Pons (tissue), 1 donor: ENCODE data around the gene NSL1.

Experiments
- DNase-seq: peaks from one replicate; pipeline ENCODE4 v3.0.0-alpha.2; 2016; ENCODE audit warnings: low spot score

The NSL1 gene

DNA sequence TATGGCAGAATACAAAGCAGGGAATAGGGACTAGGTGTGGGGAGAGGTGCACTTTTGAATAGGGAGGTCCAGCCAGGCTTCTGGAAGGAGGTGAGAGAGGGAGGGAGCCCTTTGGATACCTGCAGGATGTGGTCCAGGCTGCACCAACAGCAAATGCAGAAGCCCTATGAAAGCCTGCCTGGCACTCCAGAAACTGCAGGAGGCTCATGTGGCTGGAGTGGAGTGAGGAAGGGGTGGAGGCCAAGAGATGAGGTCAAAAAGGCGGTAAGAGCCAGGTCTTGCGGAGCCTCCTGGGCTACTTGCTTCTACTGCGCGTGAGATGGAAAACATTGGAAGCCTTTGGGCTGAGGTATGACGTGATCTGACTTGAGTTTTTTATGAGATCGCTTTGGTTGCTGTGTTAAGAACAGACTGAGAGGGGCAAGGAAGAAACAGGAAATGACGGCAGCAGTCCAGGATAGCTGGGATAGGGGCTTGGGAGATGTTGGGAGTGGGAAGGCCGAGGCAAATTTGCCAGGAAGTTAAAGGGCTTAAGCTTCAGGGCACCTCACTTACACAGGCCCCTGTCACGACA, 87.5 kb downstream of the NSL1 start:
- no peak for DNase-seq

DNA sequence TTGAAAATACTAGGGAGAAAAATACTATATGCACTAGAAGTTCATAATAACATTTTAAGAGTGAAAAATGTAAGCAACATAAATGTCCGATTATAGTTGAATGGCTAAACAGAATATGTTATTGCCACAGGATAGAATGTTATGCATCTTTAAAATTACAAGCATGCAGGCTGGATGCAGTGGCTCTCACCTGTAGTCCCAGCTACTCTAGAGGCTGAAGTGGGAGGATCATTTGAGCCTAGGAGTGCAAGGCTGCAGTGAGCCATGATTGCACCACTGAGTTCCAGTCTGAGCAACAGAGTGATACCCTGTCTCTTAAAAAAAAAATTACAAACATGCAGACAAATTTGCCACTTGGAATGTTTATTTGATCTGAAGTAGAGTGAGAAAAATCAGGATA, 88.9 kb downstream of the NSL1 start:
- no peak for DNase-seq

DNA sequence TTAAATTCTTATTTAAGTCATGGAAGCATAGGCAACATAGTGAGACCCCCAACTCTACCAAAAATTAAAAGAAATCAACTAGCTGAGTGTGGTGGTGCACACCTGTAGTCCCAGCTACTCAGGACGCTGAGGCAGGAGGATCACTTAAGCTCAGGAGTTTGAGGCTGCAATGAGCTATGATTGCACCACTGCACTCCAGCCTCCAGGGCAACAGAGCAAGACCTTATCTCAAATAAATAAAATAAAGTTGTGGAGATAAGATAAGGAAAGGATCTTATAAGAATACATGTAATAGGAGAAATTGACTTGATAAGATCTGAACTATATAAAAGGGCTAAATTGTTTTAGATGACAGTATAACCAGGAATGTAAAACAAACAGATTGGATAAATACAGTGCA, 89.7 kb downstream of the NSL1 start:
- no peak for DNase-seq

DNA sequence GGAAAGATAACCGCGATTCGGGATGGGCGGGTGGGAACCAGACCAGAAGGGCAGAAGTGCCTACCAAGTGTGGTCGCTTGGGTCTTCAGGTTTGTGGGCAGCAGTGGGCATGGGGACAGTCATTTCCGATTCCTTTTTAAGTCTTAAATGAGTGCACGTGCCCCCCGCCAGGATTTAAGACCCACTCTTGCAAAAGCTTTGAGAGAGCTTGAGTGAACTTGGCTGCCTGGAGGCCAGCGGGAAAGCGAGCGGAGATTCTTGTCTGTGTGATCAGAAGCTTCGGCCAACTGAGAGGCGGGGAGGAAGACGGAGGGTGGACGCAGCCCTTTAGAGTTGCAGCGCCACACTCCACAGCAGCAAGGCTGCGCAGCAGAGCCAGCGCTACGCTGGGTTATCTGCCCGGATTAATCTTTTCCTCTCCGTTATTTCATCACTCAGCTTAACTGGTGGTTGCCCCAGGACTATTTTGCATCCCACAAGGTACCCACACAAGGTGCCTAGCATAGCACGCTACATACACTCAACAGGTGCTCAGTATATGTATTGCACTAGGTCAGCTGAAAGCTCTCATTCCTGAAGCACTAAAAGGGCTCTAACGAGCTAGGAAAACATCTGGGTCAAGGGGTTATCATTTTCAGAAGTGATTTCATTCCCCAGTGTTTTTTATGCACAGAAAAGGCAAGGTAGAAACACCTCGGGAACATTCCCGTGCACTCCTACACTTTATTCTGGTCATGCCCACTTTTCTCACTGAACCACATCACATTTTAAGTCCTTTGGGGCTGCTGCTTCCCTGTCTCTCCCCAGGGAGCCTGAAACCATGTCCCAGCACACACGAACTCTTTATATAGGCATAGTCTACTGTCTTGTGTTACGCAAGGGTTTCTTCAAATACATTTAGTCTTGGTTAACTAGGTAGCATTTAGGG, 90.4 kb downstream of the NSL1 start:
- DNase-seq, result peak; percentile 37

DNA sequence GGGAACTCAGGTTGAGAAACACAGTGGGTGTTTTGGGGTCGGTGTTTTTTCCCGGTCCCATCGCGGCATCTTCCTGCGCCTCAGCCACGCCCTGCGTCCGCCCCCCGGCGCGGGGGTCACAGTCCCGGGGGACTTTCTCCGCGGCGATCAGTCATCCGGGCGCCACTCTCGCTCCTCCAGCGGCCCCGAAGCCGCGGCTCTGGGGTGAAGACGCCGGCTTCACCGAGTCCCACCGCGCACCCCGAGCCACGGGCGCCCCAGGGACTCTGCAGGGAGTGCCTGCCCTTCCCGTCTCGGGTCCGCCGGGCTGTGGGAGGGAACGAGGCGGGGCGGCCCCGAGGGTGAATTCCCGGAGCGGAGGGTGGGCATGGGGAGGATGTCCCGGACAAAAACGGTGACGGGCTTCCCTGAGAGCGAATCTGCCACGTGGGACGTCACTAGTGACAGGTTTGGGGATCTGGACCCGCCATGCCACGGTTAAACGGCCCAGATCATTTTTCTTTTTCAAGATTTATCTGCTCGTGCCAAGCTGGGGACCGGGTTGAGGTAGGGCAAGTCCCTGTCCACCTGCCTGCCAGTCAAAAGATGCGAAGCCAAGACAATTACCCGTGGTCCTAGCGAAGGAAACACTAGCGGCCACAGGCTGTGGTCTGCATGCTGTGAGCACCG, 91.2 kb downstream of the NSL1 start:
- DNase-seq, result peak; percentile 14

DNA sequence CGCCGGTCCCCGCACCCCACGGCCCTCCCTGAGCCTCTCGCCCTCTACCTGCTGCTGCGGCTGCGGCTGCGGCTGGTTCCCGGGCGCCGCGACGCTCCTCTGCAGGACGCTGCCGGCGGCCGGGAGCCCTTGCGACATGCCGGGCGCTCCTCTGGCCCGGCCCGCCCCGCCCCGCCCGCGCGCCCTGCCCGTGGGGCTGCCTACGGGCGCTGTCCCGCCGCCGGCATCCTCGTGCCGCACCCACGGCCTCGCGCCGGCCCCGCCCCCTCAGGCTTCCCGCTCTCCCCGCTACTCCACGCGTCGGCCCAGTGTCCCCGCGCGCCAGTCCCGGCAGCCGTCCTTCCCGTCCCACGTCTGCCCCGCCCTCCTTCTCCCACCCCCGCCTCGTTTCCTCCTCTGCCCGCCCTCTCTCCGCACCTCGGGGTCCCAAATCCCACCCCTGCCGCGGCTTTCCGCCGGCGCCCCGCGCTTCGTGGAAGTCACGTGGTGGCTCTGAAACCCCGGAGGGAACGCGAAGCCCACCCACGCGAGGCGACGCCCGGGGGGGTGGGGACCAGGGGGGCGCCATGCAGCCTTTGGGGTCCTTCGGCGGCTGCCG, 91.9 kb downstream of the NSL1 start, which contains the start of gene BATF3:
TSS of gene BATF3 (minus strand) at position 216 of the 598 bp plus-strand sequence. CDS start at position 138, 78 bp downstream.
- DNase-seq, result no peak

DNA sequence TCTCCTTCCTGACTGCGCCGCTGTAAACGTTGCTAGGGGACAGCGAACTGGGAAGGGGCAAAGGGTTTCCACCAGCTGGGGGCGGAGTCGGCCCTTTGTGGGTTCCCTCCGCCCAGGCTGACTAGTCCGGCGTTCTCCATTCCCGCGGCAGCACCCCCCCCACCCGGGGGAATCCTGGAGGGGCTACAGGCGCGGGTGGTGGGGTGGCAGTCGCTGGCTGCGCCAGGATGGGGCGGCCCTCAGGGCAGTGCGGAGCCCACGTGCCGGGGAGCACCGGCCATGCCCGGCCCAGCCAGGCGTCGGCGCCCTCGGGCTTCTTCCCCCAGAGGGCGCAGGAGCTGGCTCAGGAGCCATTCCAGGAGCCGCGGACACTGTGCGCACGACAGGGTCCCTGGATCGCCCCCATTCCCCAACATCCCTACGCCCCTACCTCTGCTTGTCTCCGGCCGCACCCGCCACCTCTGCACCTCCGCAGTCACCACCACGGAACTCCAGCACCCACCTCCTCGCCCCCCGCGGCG, 92.4 kb downstream of the NSL1 start:
- no peak for DNase-seq

DNA sequence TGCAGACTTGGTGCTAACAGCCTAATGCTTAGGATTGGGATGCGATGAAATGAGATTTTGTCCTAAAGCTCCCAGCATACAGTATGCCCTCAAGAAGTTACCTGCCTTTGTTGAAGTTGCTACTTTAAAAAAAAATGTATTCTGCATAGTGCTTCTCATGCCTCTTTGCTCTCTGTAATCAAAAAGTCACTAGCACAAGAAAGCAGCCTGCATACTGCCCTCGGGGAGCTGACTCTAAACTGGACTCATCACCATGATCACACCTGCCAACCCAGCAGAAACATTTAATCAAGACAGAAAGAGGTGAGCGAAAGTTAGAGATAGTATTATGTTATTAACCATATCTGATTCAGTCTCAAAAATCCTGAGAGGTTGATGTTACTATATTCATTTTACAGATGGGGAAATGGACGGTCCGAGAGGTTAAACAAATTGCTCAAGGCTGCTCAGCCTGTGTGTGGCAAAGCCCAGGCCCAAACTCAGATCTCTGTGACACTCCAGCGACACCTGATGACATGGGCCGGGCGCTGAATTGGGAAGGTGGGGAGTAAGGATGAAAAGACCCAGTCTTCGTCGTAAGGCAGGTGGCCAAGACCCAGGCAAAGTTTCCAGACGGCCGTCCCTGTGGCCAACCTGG, 93.0 kb downstream of the NSL1 start:
- DNase-seq, result no peak

DNA sequence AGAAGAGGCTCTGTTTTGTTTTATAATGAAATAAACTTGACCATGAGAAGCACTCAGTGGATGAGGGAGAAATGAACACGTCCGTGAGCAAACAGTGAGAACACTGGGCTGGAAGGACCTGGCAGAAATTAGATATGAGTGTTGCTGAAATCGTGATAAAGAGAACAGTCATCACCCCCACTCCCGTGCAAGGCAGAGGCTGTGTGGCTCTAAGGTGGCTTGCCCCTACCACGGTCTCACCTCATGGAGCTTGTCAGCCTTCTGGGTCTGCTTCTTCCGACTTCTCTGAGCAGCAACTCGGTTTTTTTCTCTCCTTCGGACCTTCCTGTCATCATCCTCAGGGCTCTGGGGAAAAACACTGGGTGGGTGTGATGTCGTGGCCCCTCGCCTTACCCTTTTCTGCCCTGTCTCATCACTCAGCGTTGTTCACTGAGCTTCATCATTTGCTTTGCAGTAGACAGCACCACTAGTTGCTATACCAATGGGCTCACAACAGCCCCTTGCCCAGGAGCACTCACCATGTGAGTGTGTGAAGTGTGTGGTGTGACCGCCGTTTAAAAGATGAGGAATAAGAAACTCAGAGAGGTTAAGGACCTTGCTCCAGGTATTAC, 94.8 kb downstream of the NSL1 start:
- DNase-seq, result no peak

DNA sequence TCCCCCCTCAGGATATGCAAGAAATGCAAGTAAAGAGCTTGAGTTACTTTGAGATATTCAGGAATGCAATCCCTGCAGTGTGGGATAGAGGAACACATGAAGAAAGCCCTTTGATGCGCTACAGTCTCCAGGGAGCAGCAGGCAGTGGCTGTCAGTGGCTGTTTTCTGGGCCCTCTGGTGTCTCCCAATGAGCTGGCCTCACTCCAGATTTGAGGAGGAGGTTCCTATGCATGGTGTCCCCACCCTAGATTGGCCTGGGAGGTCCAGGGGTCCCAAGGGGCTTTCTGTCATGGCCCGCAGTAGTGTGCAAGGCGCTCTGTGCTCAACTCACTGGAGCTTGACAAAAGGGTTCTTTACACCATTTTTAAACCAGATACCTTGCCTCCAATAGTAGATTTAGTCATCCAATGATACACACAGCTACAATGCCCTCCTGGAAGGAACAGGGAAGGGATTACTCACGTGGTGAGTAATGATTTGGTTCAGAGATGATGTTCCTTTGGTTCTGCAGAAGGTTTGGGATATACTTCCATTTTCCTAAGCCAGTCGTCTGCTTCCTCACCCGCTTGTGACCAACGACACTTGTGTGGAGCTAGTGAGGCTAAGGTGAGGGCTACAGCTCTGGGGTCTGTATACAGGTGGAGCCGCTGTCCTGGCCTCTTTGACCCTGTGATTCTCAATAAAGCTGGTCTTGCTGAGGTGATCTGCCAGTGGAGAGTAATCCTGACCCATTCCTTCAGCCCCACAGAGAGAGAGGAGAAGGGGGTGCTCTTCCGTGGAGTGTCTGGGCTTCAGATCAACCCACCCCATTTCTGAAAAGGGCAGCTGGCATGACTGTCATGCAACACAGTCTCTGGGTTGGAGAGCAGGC, 98.6 kb downstream of the NSL1 start:
- DNase-seq, result no peak

DNA sequence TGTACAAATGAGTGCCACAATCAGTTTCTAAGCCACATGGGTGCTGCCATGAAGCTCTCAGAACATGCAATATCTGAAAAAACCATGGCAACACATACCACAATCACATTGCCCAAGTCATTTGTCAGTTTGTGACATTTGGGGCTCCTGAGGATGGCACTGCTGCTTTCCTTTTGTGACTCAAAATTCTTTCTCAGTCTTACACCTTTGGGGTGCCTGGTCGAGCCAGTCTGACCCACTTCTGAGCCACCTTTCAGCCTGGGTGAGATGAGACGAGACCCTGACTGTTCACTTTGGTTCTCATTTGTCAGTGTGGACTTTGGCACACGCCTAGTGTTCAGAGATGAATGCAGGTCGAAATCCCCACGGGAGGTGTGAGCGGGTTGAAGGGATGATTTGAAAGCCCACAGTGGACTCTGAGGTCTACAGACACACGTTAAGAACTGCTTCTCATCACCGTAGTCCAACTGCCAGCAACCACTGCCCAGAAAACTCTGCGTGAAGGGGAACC, 100.0 kb downstream of the NSL1 start:
- no peak for DNase-seq

DNA sequence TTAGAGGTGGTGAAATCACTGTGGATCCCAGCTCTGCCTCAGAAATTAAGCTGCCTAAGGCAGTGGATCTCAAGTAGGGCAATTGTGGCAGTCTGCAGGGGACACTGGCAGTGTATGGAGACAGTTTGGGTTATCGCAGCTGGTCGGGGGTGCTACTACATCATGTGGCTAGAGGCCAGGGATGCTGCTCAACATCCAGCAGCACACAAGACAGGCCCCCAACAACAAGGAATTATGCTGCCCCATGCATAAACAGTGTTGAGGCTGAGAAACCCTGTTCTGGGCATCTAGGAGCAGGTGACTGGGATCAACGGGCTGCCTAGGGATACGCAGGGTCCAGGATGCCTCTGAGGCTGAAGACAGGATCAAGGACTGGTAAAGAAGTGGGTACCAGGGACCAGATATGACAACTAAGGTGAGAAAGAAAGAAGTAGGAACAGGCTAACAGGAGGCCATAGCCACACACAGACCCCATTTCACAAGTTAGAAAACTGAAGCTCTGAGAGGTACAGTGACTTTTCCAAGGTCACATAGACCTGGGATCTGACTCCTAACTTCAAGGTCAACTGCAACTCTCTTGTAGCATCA, 100.7 kb downstream of the NSL1 start:
- DNase-seq, result no peak

DNA sequence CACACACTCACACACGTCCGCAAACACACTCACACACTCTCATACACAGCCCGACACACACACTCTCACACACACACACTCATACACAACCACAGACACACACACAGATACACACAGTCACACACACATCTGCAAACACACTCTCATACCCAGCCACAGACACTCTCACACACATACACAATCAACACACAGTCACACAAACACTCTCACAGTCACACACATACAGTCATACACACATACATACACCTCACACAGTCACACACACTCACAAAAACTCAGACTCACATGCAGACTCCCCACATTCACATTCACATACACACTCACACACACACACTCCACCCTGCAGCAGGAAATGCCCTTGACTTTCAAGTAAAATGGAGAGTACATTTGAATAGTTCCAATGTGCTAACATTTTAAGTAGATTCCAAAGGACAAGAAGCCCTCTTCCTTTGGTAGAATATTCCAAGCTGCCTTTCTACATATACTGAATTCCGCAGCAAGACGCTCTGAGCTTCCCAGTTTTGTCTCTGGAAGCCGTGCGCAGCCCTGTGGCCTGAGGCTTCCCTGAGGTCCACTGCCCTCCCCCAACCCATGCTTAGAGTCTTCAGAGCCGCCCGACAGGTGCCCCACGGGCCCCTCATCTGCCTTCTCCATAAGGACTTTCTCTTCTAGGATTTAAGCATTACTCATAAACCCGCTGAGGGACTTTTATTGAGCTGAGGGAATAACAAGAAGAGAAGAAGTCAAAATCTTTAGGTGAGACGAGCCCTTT, 101.6 kb downstream of the NSL1 start:
- DNase-seq, result no peak

DNA sequence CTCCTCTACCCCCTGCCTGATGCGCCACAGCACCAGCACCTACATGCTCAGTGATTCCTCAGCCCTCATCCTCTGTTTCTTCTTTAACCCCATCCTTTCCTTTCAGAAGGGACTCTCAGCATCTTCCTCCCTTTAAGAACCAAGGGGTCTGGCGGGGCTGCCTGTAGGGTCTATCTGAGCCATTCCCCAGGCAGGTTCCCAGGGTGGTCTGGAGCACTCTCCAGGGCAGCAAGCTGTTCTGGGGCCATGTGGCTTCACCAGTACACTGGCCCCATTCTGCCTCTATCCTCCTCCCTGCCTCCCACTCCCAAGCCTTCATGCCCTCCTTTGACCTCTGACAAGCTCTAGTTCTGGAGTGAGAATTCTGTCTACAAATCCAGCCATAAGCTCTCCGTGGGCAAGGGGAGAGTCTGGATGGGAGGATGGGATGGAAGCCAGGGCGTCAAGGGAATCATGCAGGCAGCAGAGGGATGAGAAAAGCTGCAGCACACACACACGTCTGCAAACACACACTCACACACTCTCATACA, 102.3 kb downstream of the NSL1 start:
- no peak for DNase-seq

DNA sequence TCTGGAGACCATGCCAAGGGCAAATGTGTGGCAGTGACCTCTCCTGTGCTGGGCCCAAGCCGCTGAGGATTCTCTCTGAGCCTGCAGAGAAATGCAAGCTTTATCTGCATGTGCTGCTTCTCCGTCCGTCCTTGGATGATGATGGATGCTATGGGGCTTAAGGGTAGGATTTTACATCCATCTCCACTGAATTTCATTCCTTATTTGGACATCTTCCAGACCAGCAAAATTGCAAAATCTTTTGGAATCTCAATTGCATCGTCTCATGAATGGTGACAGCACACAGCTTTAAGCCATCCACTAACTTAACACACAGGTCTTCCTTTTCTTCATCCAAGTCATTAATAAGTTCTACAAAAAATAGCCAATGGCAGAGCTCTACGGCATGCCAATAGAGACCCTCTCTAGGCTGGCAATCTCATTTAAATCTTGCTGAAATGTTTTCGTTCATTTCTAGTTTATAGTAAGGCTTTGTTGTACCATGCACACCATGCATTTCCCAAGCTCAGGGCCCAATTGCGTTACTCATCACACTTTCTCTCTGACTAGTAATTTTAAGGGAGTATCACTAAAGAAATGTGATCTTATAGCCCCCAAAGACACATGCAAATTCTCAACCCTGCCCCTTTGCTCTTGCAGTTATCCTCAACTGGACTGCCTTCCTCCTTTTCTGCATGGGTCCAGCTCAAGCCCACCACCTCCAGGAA, 103.1 kb downstream of the NSL1 start:
- no peak for DNase-seq

DNA sequence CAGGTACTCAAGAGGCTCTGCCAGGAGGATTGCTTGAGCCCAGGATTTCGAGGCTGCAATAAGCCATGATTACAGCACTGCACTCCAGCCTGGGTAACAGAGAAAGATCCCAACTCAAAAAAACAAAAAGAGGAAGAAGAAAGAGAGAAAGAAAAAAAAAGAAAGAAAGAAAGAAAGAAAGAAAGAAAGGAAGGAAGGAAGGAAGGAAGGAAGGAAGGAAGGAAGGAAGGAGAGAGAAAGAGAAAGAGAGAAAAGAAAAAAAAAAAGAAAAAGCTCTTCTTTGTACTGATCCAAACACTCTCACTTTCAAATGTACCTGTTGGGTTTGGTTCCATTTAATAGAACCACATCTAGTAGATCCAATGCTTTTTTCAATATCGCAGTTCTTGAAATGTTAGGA, 103.8 kb downstream of the NSL1 start:
- no peak for DNase-seq

DNA sequence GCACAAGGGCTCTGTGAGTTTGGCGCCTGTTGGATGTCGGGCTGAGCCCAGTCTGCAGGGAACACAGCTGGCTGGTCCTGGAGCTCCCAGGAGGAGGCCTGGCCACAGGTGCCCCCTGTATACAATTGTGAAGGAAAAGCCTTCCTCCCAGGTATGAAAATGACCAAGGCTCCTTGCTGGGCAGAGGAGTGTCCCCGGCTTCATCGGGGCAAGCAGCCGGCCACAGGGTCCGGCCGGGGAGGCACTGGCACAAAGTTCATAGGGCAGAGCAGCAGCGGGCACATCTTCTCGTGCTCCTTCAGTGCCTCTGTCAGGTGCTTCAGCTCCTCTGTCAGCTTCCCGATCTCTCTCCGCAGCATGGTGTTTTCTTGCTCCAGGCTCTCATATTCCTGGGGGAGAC, 105.0 kb downstream of the NSL1 start:
- no peak for DNase-seq

DNA sequence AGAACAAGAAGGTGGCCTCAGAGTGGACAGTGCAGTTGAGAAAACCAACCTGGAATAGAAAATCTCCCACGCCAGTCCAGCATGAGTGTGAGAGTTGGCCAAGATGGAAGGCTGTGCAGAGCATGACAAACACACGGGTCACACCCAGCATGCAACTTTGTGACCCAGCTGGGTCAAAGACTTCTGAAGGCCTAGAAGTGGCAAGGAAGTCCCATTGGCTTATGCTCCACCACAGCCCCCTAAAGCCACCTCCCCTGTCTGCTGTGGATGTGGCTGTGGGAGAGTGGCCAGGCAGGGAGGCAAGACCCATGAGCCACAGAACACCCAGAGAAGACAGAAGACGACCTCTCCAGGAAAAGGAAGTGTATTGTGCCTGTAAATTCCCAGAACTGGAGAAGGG, 105.5 kb downstream of the NSL1 start:
- DNase-seq, result no peak
